Activated naive CD4-positive, alpha-beta T cell treated with anti-CD3 and anti-CD28 coated beads, Interleukin-2, amount 10 ng/mL, durations not matched to agents 7 days and 5 days (primary cell): ENCODE data around the gene PIP5K1B.

Experiments used
- CTCF ChIA-PET: fragments of 350-600 bp; sonication (Branson Sonifier 250); formaldehyde crosslinking; loops from one replicate; lab custom pipeline; 2021; ENCODE audit warnings: antibody characterized with exemption; lab: Charles Lee
- DNase-seq: peaks from one replicate; pipeline ENCODE4 v3.0.0-alpha.2; 2020
- H3K27ac Mint-ChIP-seq: one replicate; pipeline ENCODE4 v1.8.0; 2021; ENCODE audit warnings: mild to moderate bottlenecking, moderate library complexity, mixed read lengths
- H3K27me3 Mint-ChIP-seq: one replicate; pipeline ENCODE4 v1.8.0; 2021; ENCODE audit warnings: mild to moderate bottlenecking, mixed read lengths
- H3K36me3 Mint-ChIP-seq: one replicate; pipeline ENCODE4 v1.8.0; 2021; ENCODE audit warnings: mixed read lengths
- H3K4me1 Mint-ChIP-seq: one replicate; pipeline ENCODE4 v1.8.0; 2021; ENCODE audit warnings: mixed read lengths
- H3K4me3 Mint-ChIP-seq: one replicate; pipeline ENCODE4 v1.8.0; 2021; ENCODE audit warnings: mild to moderate bottlenecking, moderate library complexity, mixed read lengths
- H3K9me3 Mint-ChIP-seq: one replicate; pipeline ENCODE4 v1.8.0; 2021; ENCODE audit warnings: mixed read lengths

The PIP5K1B gene

GRCh38 chr9:68963416-68963815, 258.4 kb downstream of the PIP5K1B start:
- Mint-ChIP-seq H3K27ac (no peak overlapping the region), H3K27me3 (peaks cover 11% of the 10 kb centered on the region), H3K36me3 (no peaks in the 10 kb centered on the region), H3K4me1 (no peaks in the 10 kb centered on the region), H3K9me3 (no peaks in the 10 kb centered on the region), H3K4me3 (no peak overlapping the region)
- CTCF ChIA-PET = interaction anchor here (0.9 kb wide), 1 partner anchor 35 kb away, joined by 3 read pairs; no protein-coding TSS in a partner anchor
- DNase-seq = no peak

- H3K4me3 Mint-ChIP-seq = no peak overlapping the region
- CTCF ChIA-PET = interaction anchor here (0.8 to 1.2 kb wide), 4 partner anchors 9 to 34 kb away, joined by 3 read pairs; no protein-coding TSS in a partner anchor
- no peak for DNase-seq
- H3K4me1 Mint-ChIP-seq = no peaks in the 10 kb centered on the region
- H3K9me3 Mint-ChIP-seq = no peaks in the 10 kb centered on the region
- no peak overlapping the region for H3K27ac Mint-ChIP-seq
- H3K27me3 Mint-ChIP-seq = peaks cover 11% of the 10 kb centered on the region
- no peaks in the 10 kb centered on the region for H3K36me3 Mint-ChIP-seq
Observed at GRCh38 chr9:68964102-68964541, 259.1 kb downstream of the PIP5K1B start.

- Mint-ChIP-seq H3K9me3 (no peaks in the 10 kb centered on the region), H3K27me3 (peaks cover 11% of the 10 kb centered on the region), H3K4me3 (no peak overlapping the region), H3K36me3 (no peaks in the 10 kb centered on the region), H3K4me1 (no peaks in the 10 kb centered on the region), H3K27ac (no peak overlapping the region)
- CTCF ChIA-PET = interaction anchor here (0.8 to 1.4 kb wide), 4 partner anchors 9 to 31 kb away, joined by 3 to 6 read pairs (median 3); no protein-coding TSS in a partner anchor
- DNase-seq = no peak
Observed at GRCh38 chr9:68964765-68965164, 259.7 kb downstream of the PIP5K1B start.

DNA sequence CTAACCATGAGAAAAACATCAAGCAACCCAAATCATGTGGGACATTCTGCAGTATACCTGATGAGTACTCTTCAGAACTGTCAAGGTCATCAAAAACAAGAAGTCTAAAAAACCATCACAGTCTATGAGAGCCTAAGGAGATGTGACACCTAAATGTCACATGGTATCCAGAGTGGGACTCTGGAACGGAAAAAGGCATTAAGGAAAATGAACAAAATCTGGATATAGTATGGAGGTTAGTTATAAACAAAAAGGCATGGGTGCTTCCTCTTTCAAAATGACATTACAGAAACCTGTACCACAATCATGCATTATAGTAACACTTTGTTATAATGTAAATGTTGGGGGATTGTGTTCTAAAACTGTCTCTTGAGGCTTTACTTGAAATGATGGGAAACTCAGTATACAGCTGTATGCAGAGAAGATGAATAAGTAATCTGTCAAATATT, 261.5 kb downstream of the PIP5K1B start:
- Mint-ChIP-seq H3K36me3 (peaks cover under 1% of the 10 kb centered on the region), H3K4me3 (no peak overlapping the region), H3K27me3 (peaks cover 3% of the 10 kb centered on the region), H3K9me3 (peaks cover under 1% of the 10 kb centered on the region), H3K27ac (no peak overlapping the region), H3K4me1 (peaks cover 2% of the 10 kb centered on the region)
- CTCF ChIA-PET = interaction anchor here (1.0 kb wide), 2 partner anchors 17 to 33 kb away, joined by 3 read pairs; no protein-coding TSS in a partner anchor
- no peak for DNase-seq

DNA sequence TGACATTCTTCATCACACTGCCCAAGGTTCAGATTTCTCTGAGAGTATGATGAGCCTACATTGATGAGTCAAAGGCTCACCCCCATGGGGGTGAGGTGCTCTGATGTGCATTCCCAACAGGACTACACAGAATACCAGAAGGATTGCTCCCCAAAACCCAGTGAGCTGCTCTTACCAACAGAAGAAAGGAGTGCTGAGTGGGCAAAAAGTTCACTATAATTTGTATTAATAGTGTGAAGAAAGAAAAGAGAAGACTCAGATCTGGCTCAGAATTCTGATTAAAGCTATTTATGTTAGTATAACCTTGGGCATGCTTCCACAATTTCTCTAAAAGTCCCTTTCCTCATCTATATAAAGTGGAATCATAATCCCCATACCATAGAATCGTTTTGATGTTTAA, 262.8 kb downstream of the PIP5K1B start:
- CTCF ChIA-PET = interaction anchor here (0.7 to 1.4 kb wide), 5 partner anchors 11 to 36 kb away, joined by 3 to 5 read pairs (median 3); no protein-coding TSS in a partner anchor
- no peaks in the 10 kb centered on the region for H3K27me3 Mint-ChIP-seq
- H3K4me3 Mint-ChIP-seq = no peak overlapping the region
- H3K9me3 Mint-ChIP-seq = peaks cover 2% of the 10 kb centered on the region
- peaks cover 7% of the 10 kb centered on the region for H3K4me1 Mint-ChIP-seq
- H3K36me3 Mint-ChIP-seq = peaks cover 5% of the 10 kb centered on the region
- H3K27ac Mint-ChIP-seq = no peak overlapping the region
- no peak for DNase-seq

DNA sequence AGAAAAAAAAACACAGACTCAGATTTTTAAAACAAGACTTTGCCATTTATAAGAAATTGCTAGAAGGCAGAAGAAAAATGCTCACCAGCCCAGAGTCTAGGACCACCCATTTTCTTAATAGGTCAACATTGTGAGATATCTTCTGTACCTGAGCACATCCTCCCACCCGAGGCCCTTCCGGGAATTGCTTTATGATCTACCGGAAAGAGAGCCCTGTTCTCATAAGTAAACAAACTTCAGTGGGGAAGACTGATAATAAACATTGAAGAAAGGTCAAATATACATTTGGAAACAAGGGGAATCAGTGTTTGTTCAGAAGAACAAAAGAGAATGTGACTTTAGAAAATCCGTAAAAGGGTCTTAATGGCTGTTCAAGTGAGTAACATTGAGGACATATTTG, 264.5 kb downstream of the PIP5K1B start:
- CTCF ChIA-PET = no interaction called here
- H3K27ac Mint-ChIP-seq = no peak overlapping the region
- peaks cover 19% of the 10 kb centered on the region for H3K4me1 Mint-ChIP-seq
- DNase-seq = no peak
- H3K9me3 Mint-ChIP-seq = peaks cover 2% of the 10 kb centered on the region
- H3K4me3 Mint-ChIP-seq = no peak overlapping the region
- H3K27me3 Mint-ChIP-seq = no peaks in the 10 kb centered on the region
- peaks cover 5% of the 10 kb centered on the region for H3K36me3 Mint-ChIP-seq

DNA sequence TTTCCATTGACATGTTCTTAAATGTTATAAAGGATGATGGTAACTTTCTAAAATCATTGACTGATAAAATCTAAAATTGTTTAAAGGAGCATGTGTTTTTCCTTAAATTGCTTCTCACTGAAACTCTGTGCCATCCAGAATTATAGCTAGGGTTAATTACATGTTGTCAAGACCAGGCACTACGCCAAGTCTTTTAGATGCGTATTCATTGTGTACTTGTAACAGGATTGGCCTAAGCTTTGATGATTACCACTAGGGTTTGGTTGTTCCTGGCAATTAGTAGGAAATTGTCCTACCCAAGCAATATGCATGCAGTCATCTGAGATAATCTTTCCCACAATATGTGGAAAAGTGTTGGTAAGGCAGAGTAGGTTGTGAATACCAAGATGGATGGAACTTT, 265.1 kb downstream of the PIP5K1B start:
- no peak overlapping the region for H3K4me3 Mint-ChIP-seq
- H3K4me1 Mint-ChIP-seq = peaks cover 23% of the 10 kb centered on the region
- peaks cover 2% of the 10 kb centered on the region for H3K9me3 Mint-ChIP-seq
- peaks cover 5% of the 10 kb centered on the region for H3K36me3 Mint-ChIP-seq
- H3K27me3 Mint-ChIP-seq = no peaks in the 10 kb centered on the region
- no peak overlapping the region for H3K27ac Mint-ChIP-seq
- CTCF ChIA-PET = no interaction called here
- DNase-seq = no peak

GRCh38 chr9:68973619-68974018, 268.6 kb downstream of the PIP5K1B start:
- peaks cover 5% of the 10 kb centered on the region for H3K36me3 Mint-ChIP-seq
- H3K27me3 Mint-ChIP-seq = no peaks in the 10 kb centered on the region
- CTCF ChIA-PET = interaction anchor here (1.2 to 4.1 kb wide), 5 partner anchors 9 to 406 kb away, joined by 3 to 27 read pairs (median 3); partner anchors contain the start of gene FXN
- no peak for DNase-seq
- peaks cover 28% of the 10 kb centered on the region for H3K4me1 Mint-ChIP-seq
- H3K4me3 Mint-ChIP-seq = no peak overlapping the region
- peaks cover 2% of the 10 kb centered on the region for H3K9me3 Mint-ChIP-seq
- H3K27ac Mint-ChIP-seq = no peak overlapping the region

DNA sequence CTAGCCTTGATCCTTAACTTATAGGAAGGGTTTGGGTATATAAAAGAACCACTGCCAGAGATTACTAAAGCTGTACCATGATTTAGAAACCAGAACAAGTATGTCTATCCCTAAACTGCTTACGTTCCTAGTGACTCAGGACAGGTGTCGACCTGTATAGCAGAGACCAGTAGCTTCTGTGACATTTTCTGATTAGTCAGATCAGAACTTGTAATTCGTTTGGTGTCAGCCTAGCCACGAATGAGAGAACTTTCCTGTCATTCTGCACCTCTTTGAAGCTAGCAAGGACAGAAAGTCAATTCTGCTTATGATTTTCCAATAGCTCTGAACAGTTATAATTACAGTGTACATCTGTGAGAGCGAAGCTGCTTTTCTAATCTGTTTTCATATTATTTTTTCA, 269.4 kb downstream of the PIP5K1B start:
- Mint-ChIP-seq H3K27me3 (no peaks in the 10 kb centered on the region), H3K4me3 (no peak overlapping the region), H3K27ac (peak overlapping the region; percentile 72), H3K9me3 (peaks cover 2% of the 10 kb centered on the region), H3K36me3 (peaks cover 5% of the 10 kb centered on the region), H3K4me1 (peaks cover 36% of the 10 kb centered on the region)
- CTCF ChIA-PET = interaction anchor here (0.9 to 4.1 kb wide), 5 partner anchors 10 to 406 kb away, joined by 3 to 27 read pairs (median 3); partner anchors contain the start of gene FXN
- DNase-seq = no peak

- Mint-ChIP-seq H3K27me3 (no peaks in the 10 kb centered on the region), H3K9me3 (peaks cover 2% of the 10 kb centered on the region), H3K27ac (no peak overlapping the region), H3K4me1 (peaks cover 41% of the 10 kb centered on the region), H3K4me3 (no peak overlapping the region), H3K36me3 (peaks cover 5% of the 10 kb centered on the region)
- CTCF ChIA-PET = interaction anchor here (0.9 to 4.1 kb wide), 4 partner anchors 9 to 407 kb away, joined by 3 to 27 read pairs (median 4); no protein-coding TSS in a partner anchor
- no peak for DNase-seq
Observed at GRCh38 chr9:68974901-68975300, 269.9 kb downstream of the PIP5K1B start.

DNA sequence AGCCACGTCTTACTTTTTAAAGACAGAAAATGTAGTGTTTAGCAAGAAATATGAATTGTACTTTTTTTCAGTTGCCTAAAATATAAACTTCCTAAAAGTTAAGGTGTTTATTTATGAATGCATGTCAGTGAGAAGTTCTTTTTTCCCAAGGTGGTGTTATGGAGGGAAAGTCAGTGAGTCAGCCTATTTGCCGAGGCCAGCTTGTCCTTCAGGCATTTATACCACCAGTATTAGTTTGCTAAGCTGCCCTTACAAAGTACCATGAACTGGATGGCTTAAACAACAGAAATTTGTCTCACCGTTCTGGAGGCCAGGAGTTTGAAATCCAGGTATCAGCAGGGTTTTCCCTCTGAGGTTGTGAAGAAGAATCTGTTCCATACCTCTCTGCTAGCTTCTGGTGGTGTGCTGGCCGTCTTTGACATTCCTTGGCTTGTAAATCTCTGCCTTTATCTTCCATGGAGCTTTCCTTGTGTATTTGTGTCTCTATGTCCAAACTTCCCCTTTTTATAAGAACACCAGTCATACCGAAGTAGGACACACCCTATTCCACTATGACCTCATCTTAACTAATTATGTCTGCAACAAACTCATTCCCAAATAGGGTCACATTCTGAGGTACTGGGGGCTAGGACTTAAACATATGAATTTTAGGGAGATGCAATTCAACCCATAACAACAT, 270.5 kb downstream of the PIP5K1B start:
- no peak overlapping the region for H3K4me3 Mint-ChIP-seq
- H3K36me3 Mint-ChIP-seq = peaks cover 5% of the 10 kb centered on the region
- no peak overlapping the region for H3K27ac Mint-ChIP-seq
- CTCF ChIA-PET = interaction anchor here (1.1 to 4.1 kb wide), 2 partner anchors 23 to 25 kb away, joined by 3 to 27 read pairs; no protein-coding TSS in a partner anchor
- DNase-seq = no peak
- peaks cover 47% of the 10 kb centered on the region for H3K4me1 Mint-ChIP-seq
- H3K9me3 Mint-ChIP-seq = peaks cover 2% of the 10 kb centered on the region
- no peaks in the 10 kb centered on the region for H3K27me3 Mint-ChIP-seq

- Mint-ChIP-seq H3K9me3 (no peaks in the 10 kb centered on the region), H3K36me3 (no peaks in the 10 kb centered on the region), H3K4me3 (no peak overlapping the region), H3K27ac (no peak overlapping the region), H3K4me1 (peaks cover 51% of the 10 kb centered on the region), H3K27me3 (no peaks in the 10 kb centered on the region)
- CTCF ChIA-PET = no interaction called here
- DNase-seq = no peak
Observed at GRCh38 chr9:68978066-68978465, 273.0 kb downstream of the PIP5K1B start.

DNA sequence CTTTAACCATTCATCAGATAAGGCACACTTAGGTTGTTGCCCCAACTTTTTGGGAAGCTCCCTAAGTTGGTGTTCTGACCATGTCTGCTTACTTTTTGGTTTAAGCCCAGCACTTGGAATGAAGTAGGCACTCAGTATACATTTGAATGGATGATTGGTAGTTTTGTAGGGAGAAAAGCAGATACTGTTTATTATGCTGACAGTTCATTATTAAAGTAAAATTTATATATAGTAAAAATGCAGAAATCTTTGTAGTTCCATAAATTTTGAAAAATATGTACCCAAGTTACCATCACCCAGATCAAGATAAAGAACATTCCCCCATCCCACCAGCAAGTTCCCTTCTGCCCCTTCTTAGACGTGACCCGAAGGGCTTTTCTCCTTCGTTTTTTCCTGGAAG, 273.5 kb downstream of the PIP5K1B start:
- H3K4me1 Mint-ChIP-seq = peaks cover 50% of the 10 kb centered on the region
- H3K27ac Mint-ChIP-seq = no peak overlapping the region
- no peak overlapping the region for H3K4me3 Mint-ChIP-seq
- no peaks in the 10 kb centered on the region for H3K9me3 Mint-ChIP-seq
- DNase-seq = no peak
- CTCF ChIA-PET = interaction anchor here (1.2 to 3.3 kb wide), 2 partner anchors 18 to 21 kb away, joined by 5 to 9 read pairs; no protein-coding TSS in a partner anchor
- H3K36me3 Mint-ChIP-seq = no peaks in the 10 kb centered on the region
- no peaks in the 10 kb centered on the region for H3K27me3 Mint-ChIP-seq

DNA sequence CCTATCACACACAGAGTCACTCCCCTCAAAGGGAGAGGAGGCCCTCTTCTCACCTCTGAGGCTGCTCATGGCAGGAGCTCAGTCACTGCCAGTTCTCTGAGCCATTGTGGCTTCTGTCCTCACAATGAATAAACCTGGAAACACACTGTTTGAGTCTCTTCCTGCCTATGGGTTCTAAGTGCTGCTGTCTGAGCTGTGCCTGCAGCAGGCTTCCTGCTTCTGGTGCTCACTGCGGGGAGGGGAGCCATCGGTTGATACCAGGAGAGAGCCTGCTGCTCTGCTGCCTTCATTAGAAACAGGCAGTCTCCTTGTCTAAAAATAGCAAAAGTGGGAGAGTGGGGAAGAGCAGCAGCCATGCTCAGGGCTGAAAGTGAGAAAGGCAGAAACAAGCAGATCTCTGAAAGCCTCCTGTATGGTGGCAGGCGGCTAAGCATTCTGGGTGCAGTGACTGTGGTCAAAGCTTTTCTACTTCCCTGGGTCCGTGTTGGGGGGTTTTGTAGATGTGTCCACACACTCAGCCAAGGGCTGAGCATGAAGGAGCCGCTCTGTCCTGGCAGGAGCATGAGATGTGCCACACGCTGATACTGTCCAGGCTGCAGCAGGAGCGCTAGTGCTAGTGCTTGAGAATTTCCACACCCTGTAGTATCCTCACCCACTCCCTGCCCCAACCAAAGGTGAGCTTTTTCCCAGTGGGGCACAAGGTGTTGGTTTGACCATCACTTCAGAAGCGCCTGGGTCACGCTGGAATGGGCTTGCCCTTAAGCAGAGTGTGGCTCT, 274.7 kb downstream of the PIP5K1B start:
- no peak overlapping the region for H3K27ac Mint-ChIP-seq
- peak; percentile 46 for DNase-seq
- H3K4me1 Mint-ChIP-seq = peaks cover 39% of the 10 kb centered on the region
- no peaks in the 10 kb centered on the region for H3K36me3 Mint-ChIP-seq
- no peaks in the 10 kb centered on the region for H3K9me3 Mint-ChIP-seq
- peaks cover under 1% of the 10 kb centered on the region for H3K27me3 Mint-ChIP-seq
- CTCF ChIA-PET = interaction anchor here (0.8 to 3.3 kb wide), 5 partner anchors 17 to 30 kb away, joined by 3 to 9 read pairs (median 5); no protein-coding TSS in a partner anchor
- H3K4me3 Mint-ChIP-seq = no peak overlapping the region
